Calu3 (cell line): ENCODE data around the gene VPS8. TPM values are rescaled to one million over a fixed set of nuclear protein-coding genes. Genes with fewer than 3 reads are reported as not detected.

Experiments used
- BruUV-seq: library from RNA; stranded (reverse); fragments of 400-500 nt; replicated peaks from 2 replicates; lab custom pipeline; 2021; lab: Mats Ljungman, UMichigan
- CTCF ChIA-PET: fragments of 300-600 bp; sonication (Branson Sonifier 250); formaldehyde crosslinking; loops from one replicate; lab custom pipeline; 2022; ENCODE audit warnings: antibody characterized with exemption; lab: Charles Lee
- DNase-seq: peaks from one replicate; pipeline ENCODE4 v3.0.0; 2022
- H3K27ac Mint-ChIP-seq: one replicate; pipeline ENCODE4 v1.8.0; 2022; ENCODE audit warnings: mixed read lengths; ENCODE audit not compliant: unreplicated experiment
- H3K27me3 Mint-ChIP-seq: one replicate; pipeline ENCODE4 v1.8.0; 2022; ENCODE audit warnings: mixed read lengths; ENCODE audit not compliant: unreplicated experiment
- H3K36me3 Mint-ChIP-seq: one replicate; pipeline ENCODE4 v1.8.0; 2022; ENCODE audit warnings: mild to moderate bottlenecking, moderate library complexity, mixed read lengths; ENCODE audit not compliant: insufficient read depth, unreplicated experiment
- H3K4me1 Mint-ChIP-seq: one replicate; pipeline ENCODE4 v1.8.0; 2022; ENCODE audit warnings: mild to moderate bottlenecking, low read depth, mixed read lengths; ENCODE audit not compliant: unreplicated experiment
- H3K4me3 Mint-ChIP-seq: one replicate; pipeline ENCODE4 v1.8.0; 2022; ENCODE audit warnings: mild to moderate bottlenecking, low read depth, moderate library complexity, mixed read lengths; ENCODE audit not compliant: unreplicated experiment
- H3K9me3 Mint-ChIP-seq: one replicate; pipeline ENCODE4 v1.8.0; 2022; ENCODE audit warnings: low read depth, mixed read lengths; ENCODE audit not compliant: unreplicated experiment
- CTCF ChIP-seq: fragments of 200-600 bp; IDR thresholded peaks from one replicate; pipeline ENCODE4 v1.8.0; 2022; ENCODE audit warnings: antibody characterized with exemption; ENCODE audit not compliant: unreplicated experiment
- intact Hi-C: fragments of 100-400 bp; cut with micrococcal nuclease; formaldehyde crosslinking; loops from one replicate; pipeline ENCODE4 v1.10.0; 2022; ENCODE audit not compliant: unreplicated experiment
- total RNA-seq: library from RNA; stranded (reverse); gene quantifications from 2 replicates; pipeline ENCODE4 v1.2.3, GENCODE V29; 2022

VPS8 gene
- total RNA-seq, 1 experiment from 2014 or later, result 62.5 TPM

- Mint-ChIP-seq H3K36me3 (no peaks in the 10 kb centered on the region), H3K27ac (no peak overlapping the region), H3K4me3 (no peak overlapping the region), H3K9me3 (peaks cover 2% of the 10 kb centered on the region), H3K4me1 (no peaks in the 10 kb centered on the region), H3K27me3 (no peaks in the 10 kb centered on the region)
- CTCF ChIA-PET, result no interaction called here
- intact Hi-C loops, result no loop called here
- no peak for TF ChIP-seq CTCF
- DNase-seq, result no peak
- no TSS peak for BruUV-seq
Observed at GRCh38 chr3:184908859-184909258, 96.9 kb downstream of the VPS8 start.

GRCh38 chr3:184910664-184911063 is 98.7 kb downstream of the VPS8 start:
- intact Hi-C loops, result no loop called here
- TF ChIP-seq CTCF, result no peak
- no peaks in the 10 kb centered on the region for H3K27me3 Mint-ChIP-seq
- no peaks in the 10 kb centered on the region for H3K36me3 Mint-ChIP-seq
- no peak overlapping the region for H3K4me3 Mint-ChIP-seq
- no peaks in the 10 kb centered on the region for H3K9me3 Mint-ChIP-seq
- H3K27ac Mint-ChIP-seq, result no peak overlapping the region
- no peak for DNase-seq
- no peaks in the 10 kb centered on the region for H3K4me1 Mint-ChIP-seq
- CTCF ChIA-PET, result no interaction called here
- BruUV-seq, result no TSS peak

GRCh38 chr3:184911570-184911969 is 99.6 kb downstream of the VPS8 start:
- H3K27me3 Mint-ChIP-seq, result no peaks in the 10 kb centered on the region
- H3K36me3 Mint-ChIP-seq, result no peaks in the 10 kb centered on the region
- no peak overlapping the region for H3K27ac Mint-ChIP-seq
- no peak for TF ChIP-seq CTCF
- H3K4me1 Mint-ChIP-seq, result no peaks in the 10 kb centered on the region
- no peaks in the 10 kb centered on the region for H3K9me3 Mint-ChIP-seq
- BruUV-seq, result no TSS peak
- no peak overlapping the region for H3K4me3 Mint-ChIP-seq
- CTCF ChIA-PET, result no interaction called here
- DNase-seq, result no peak
- intact Hi-C loops, result no loop called here

- DNase-seq, result no peak
- Mint-ChIP-seq H3K9me3 (no peaks in the 10 kb centered on the region), H3K27ac (no peak overlapping the region), H3K27me3 (no peaks in the 10 kb centered on the region), H3K4me3 (no peak overlapping the region), H3K4me1 (no peaks in the 10 kb centered on the region), H3K36me3 (no peaks in the 10 kb centered on the region)
- no TSS peak for BruUV-seq
- intact Hi-C loops, result no loop called here
- CTCF ChIA-PET, result no interaction called here
- TF ChIP-seq CTCF, result no peak
Observed at GRCh38 chr3:184912163-184912562, 100.2 kb downstream of the VPS8 start.

- no peaks in the 10 kb centered on the region for H3K4me1 Mint-ChIP-seq
- H3K27ac Mint-ChIP-seq, result no peak overlapping the region
- CTCF ChIA-PET, result no interaction called here
Observed at GRCh38 chr3:184914628-184915027, 102.7 kb downstream of the VPS8 start.

More at GRCh38 chr3:184914628-184915027, 102.7 kb downstream of the VPS8 start:
- TF ChIP-seq CTCF, result no peak
- no peaks in the 10 kb centered on the region for H3K9me3 Mint-ChIP-seq
- H3K27me3 Mint-ChIP-seq, result no peaks in the 10 kb centered on the region
- no TSS peak for BruUV-seq
- no peak overlapping the region for H3K4me3 Mint-ChIP-seq
- intact Hi-C loops, result no loop called here
- H3K36me3 Mint-ChIP-seq, result no peaks in the 10 kb centered on the region
- no peak for DNase-seq
